Liver (tissue), 9 donors: ENCODE measurements around the gene E2F3. TPM values are rescaled to one million over a fixed set of nuclear protein-coding genes. Genes with fewer than 3 reads are reported as not detected.

Source experiments
- DNase-seq: peaks from one replicate; pipeline ENCODE4 v3.0.0-alpha.2; 2017; ENCODE audit warnings: low spot score
- H3K27ac ChIP-seq, 2 donors: one replicate each; pipeline ENCODE4 v1.7.0; 2013; ENCODE audit warnings: inconsistent platforms in 2 of 2, low read length in 2 of 2, control low read depth in 1 of 2, low read depth in 1 of 2, mild to moderate bottlenecking in 1 of 2
- H3K27me3 ChIP-seq, 4 donors: one replicate each; pipeline versions ENCODE4 v1.6.1 to v1.7.0; 2013; ENCODE audit warnings: low read length in 3 of 4, inconsistent platforms in 1 of 4, mild to moderate bottlenecking in 1 of 4, moderate library complexity in 1 of 4; ENCODE audit not compliant: control insufficient read depth in 4 of 4, insufficient read depth in 4 of 4
- H3K36me3 ChIP-seq, 4 donors: one replicate each; pipeline versions ENCODE4 v1.6.1 to v1.7.0; 2013; ENCODE audit warnings: low read length in 3 of 4, mild to moderate bottlenecking in 3 of 4, low read depth in 1 of 4, moderate library complexity in 1 of 4; ENCODE audit not compliant: control insufficient read depth in 4 of 4, insufficient read depth in 3 of 4
- H3K4me1 ChIP-seq, 4 donors: one replicate each; pipeline versions ENCODE4 v1.6.1 to v1.7.0; 2013; ENCODE audit warnings: low read length in 3 of 4, mild to moderate bottlenecking in 3 of 4, moderate library complexity in 1 of 4; ENCODE audit not compliant: control insufficient read depth in 4 of 4, insufficient read depth in 4 of 4
- H3K4me3 ChIP-seq, 3 donors: one replicate each; pipeline versions ENCODE4 v1.6.1 to v1.7.0; 2013; ENCODE audit warnings: low read length in 3 of 3, control low read depth in 1 of 3, low read depth in 1 of 3, mild to moderate bottlenecking in 1 of 3
- H3K9ac ChIP-seq, 2 donors: one replicate each; pipeline ENCODE4 v1.7.0; 2013; ENCODE audit warnings: low read length in 2 of 2, mild to moderate bottlenecking in 2 of 2, moderate library complexity in 2 of 2, control low read depth in 1 of 2, low read depth in 1 of 2
- H3K9me3 ChIP-seq, 4 donors: one replicate each; pipeline versions ENCODE4 v1.6.1 to v1.7.0; 2013; ENCODE audit warnings: low read length in 3 of 4; ENCODE audit not compliant: control insufficient read depth in 4 of 4
- EGR1 ChIP-seq, 2 donors: IDR thresholded peaks; 2 replicates each; pipeline ENCODE4 v1.6.1; 2016 to 2018; ENCODE audit warnings: antibody characterized with exemption in 2 of 2, low read depth in 2 of 2
- FOXA1 ChIP-seq: IDR thresholded peaks from 2 replicates; pipeline ENCODE4 v1.6.1; 2016; ENCODE audit warnings: antibody characterized with exemption
- FOXA2 ChIP-seq: IDR thresholded peaks from 2 replicates; pipeline ENCODE4 v1.6.1; 2016; ENCODE audit warnings: antibody characterized with exemption
- GABPA ChIP-seq, 2 donors: IDR thresholded peaks in 1 of 2; conservative IDR thresholded peaks in 1 of 2; 2 replicates each; pipeline ENCODE4 v1.6.1; 2016; ENCODE audit warnings: antibody characterized with exemption in 2 of 2, mild to moderate bottlenecking in 1 of 2, moderate library complexity in 1 of 2
- HNF4A ChIP-seq, 2 donors: conservative IDR thresholded peaks; 2 replicates each; pipeline ENCODE4 v1.6.1; 2016; ENCODE audit warnings: antibody characterized with exemption in 2 of 2, mild to moderate bottlenecking in 2 of 2
- HNF4G ChIP-seq: IDR thresholded peaks from 2 replicates; pipeline ENCODE4 v1.6.1; 2016; ENCODE audit warnings: antibody characterized with exemption
- JUND ChIP-seq, 2 donors: IDR thresholded peaks; 2 replicates each; pipeline ENCODE4 v1.6.1; 2016; ENCODE audit warnings: antibody characterized with exemption in 2 of 2
- NR2F2 ChIP-seq: IDR thresholded peaks from 2 replicates; pipeline ENCODE4 v1.6.1; 2016; ENCODE audit warnings: antibody characterized with exemption
- RAD21 ChIP-seq, 2 donors: IDR thresholded peaks; 2 replicates each; pipeline ENCODE4 v1.6.1; 2016; ENCODE audit warnings: antibody characterized with exemption in 2 of 2, mild to moderate bottlenecking in 2 of 2
- RXRA ChIP-seq, 2 donors: IDR thresholded peaks; 2 replicates each; pipeline ENCODE4 v1.6.1; 2017 to 2018; ENCODE audit warnings: antibody characterized with exemption in 2 of 2, mild to moderate bottlenecking in 1 of 2
- SP1 ChIP-seq: IDR thresholded peaks from 2 replicates; pipeline ENCODE4 v1.6.1; 2018; ENCODE audit warnings: antibody characterized with exemption, mild to moderate bottlenecking
- TAF1 ChIP-seq: conservative IDR thresholded peaks from 2 replicates; pipeline ENCODE4 v1.6.1; 2016; ENCODE audit warnings: antibody characterized with exemption, mild to moderate bottlenecking
- YY1 ChIP-seq: IDR thresholded peaks from 2 replicates; pipeline ENCODE4 v1.6.1; 2016; ENCODE audit warnings: antibody characterized with exemption, mild to moderate bottlenecking
- WGBS: extraction: QIAGEN DNeasy Blood & Tissue Kit; methylation state at CpG from one replicate; pipeline ENCODE4 v1.1.7; 2013; 5-methylcytosine and 5-hydroxymethylcytosine counted together
- polyA plus RNA-seq, 2 donors: library from polyadenylated mRNA; stranded (reverse) in 1 of 2; unstranded in 1 of 2; fragments of 200-250 nt in 1 of 2; fragments of >200 nt in 1 of 2; fragmentation: Nextera tagmentation in 1 of 2; extraction: Ambion mirVana in 1 of 2; gene quantifications; one replicate each; pipeline versions ENCODE4 v1.2.1 to v1.2.3, GENCODE V29; 2013 to 2015
- total RNA-seq, 2 donors: library from RNA; depleted of rRNA; stranded (reverse); fragments of >200 nt; gene quantifications; one replicate each; pipeline ENCODE4 v1.2.3, GENCODE V29; 2014
- TF ChIP-seq, protein P1 (sequence below): IDR thresholded peaks from 2 replicates; pipeline ENCODE4 v1.6.1; 2016; ENCODE audit warnings: antibody characterized with exemption
- TF ChIP-seq, protein P2 (sequence below): IDR thresholded peaks from 2 replicates; pipeline ENCODE4 v1.6.1; 2016; ENCODE audit warnings: antibody characterized with exemption, mild to moderate bottlenecking
- TF ChIP-seq, protein P3 (sequence below): fragments of 150-350 bp; IDR thresholded peaks from 2 replicates; pipeline ENCODE4 v1.5.1; 2017; ENCODE audit warnings: improper control_type of control experiment, low read depth, low read length; ENCODE audit not compliant: missing input control
- TF ChIP-seq, protein P4 (sequence below): IDR thresholded peaks from 2 replicates; pipeline ENCODE4 v1.6.1; 2016; ENCODE audit warnings: antibody characterized with exemption
- TF ChIP-seq, protein P5 (sequence below): IDR thresholded peaks from 2 replicates; pipeline ENCODE4 v1.6.1; 2016; ENCODE audit warnings: antibody characterized with exemption
- donor health status: healthy.
- donor health status: healthy.
- donor health status: healthy.
- donor health status: healthy.
- donor health status: healthy.

E2F3 gene
- total and polyA plus RNA-seq, 4 donors: 1.4 to 5.0 (median 1.9) TPM

DNA sequence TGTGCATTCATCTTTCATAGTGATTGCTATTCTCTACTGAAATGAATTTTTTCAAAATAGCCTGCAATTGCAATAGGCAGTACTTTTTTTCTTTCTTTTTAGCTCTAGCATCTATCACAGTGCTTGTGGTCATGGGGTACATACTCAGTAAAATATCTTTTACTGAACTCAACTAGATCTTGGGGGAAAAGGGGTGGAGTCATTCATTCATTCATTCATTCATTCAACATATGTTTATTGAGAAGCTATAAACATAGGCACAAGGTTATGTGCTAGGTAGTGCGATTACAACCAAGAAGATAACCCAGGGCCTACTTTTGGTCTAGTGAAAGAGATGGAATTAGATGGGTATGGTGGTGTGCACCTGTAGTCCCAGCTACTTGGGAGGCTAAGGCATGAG lies 131.2 kb downstream of the E2F3 start:
- TF ChIP-seq YY1 (no peak), RXRA (IDR thresholded peaks at IDR 0.05) (no peak), SP1 (no peak), FOXA2 (no peak), HNF4A (conservative IDR thresholded peaks at IDR 0.05) (no peak), NR2F2 (no peak), RAD21 (IDR thresholded peaks at IDR 0.05) (no peak), EGR1 (IDR thresholded peaks at IDR 0.05; ENCODE audit: low read depth in 2 of 2) (no peak), HNF4G (no peak), GABPA (IDR thresholded peaks at IDR 0.05 in 1 of 2, conservative IDR thresholded peaks at IDR 0.05 in 1 of 2) (no peak), JUND (IDR thresholded peaks at IDR 0.05) (no peak), TAF1 (no peak), FOXA1 (no peak)
- TF ChIP-seq, protein P1, sequence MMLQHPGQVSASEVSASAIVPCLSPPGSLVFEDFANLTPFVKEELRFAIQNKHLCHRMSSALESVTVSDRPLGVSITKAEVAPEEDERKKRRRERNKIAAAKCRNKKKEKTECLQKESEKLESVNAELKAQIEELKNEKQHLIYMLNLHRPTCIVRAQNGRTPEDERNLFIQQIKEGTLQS: no peak
- TF ChIP-seq, protein P2, sequence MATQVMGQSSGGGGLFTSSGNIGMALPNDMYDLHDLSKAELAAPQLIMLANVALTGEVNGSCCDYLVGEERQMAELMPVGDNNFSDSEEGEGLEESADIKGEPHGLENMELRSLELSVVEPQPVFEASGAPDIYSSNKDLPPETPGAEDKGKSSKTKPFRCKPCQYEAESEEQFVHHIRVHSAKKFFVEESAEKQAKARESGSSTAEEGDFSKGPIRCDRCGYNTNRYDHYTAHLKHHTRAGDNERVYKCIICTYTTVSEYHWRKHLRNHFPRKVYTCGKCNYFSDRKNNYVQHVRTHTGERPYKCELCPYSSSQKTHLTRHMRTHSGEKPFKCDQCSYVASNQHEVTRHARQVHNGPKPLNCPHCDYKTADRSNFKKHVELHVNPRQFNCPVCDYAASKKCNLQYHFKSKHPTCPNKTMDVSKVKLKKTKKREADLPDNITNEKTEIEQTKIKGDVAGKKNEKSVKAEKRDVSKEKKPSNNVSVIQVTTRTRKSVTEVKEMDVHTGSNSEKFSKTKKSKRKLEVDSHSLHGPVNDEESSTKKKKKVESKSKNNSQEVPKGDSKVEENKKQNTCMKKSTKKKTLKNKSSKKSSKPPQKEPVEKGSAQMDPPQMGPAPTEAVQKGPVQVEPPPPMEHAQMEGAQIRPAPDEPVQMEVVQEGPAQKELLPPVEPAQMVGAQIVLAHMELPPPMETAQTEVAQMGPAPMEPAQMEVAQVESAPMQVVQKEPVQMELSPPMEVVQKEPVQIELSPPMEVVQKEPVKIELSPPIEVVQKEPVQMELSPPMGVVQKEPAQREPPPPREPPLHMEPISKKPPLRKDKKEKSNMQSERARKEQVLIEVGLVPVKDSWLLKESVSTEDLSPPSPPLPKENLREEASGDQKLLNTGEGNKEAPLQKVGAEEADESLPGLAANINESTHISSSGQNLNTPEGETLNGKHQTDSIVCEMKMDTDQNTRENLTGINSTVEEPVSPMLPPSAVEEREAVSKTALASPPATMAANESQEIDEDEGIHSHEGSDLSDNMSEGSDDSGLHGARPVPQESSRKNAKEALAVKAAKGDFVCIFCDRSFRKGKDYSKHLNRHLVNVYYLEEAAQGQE: no peak
- TF ChIP-seq, protein P3, sequence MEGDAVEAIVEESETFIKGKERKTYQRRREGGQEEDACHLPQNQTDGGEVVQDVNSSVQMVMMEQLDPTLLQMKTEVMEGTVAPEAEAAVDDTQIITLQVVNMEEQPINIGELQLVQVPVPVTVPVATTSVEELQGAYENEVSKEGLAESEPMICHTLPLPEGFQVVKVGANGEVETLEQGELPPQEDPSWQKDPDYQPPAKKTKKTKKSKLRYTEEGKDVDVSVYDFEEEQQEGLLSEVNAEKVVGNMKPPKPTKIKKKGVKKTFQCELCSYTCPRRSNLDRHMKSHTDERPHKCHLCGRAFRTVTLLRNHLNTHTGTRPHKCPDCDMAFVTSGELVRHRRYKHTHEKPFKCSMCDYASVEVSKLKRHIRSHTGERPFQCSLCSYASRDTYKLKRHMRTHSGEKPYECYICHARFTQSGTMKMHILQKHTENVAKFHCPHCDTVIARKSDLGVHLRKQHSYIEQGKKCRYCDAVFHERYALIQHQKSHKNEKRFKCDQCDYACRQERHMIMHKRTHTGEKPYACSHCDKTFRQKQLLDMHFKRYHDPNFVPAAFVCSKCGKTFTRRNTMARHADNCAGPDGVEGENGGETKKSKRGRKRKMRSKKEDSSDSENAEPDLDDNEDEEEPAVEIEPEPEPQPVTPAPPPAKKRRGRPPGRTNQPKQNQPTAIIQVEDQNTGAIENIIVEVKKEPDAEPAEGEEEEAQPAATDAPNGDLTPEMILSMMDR: no peak
- TF ChIP-seq, protein P4, sequence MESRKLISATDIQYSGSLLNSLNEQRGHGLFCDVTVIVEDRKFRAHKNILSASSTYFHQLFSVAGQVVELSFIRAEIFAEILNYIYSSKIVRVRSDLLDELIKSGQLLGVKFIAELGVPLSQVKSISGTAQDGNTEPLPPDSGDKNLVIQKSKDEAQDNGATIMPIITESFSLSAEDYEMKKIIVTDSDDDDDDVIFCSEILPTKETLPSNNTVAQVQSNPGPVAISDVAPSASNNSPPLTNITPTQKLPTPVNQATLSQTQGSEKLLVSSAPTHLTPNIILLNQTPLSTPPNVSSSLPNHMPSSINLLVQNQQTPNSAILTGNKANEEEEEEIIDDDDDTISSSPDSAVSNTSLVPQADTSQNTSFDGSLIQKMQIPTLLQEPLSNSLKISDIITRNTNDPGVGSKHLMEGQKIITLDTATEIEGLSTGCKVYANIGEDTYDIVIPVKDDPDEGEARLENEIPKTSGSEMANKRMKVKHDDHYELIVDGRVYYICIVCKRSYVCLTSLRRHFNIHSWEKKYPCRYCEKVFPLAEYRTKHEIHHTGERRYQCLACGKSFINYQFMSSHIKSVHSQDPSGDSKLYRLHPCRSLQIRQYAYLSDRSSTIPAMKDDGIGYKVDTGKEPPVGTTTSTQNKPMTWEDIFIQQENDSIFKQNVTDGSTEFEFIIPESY: no peak
- TF ChIP-seq, protein P5, sequence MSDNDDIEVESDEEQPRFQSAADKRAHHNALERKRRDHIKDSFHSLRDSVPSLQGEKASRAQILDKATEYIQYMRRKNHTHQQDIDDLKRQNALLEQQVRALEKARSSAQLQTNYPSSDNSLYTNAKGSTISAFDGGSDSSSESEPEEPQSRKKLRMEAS: no peak
- WGBS: 98% methylated on average over 1 of the region's 1 CpG
- Histone ChIP-seq H3K27me3 (no peaks in the 10 kb centered on the region), H3K36me3 (no peaks in the 10 kb centered on the region), H3K4me3 (no peak overlapping the region), H3K27ac (no peak overlapping the region), H3K9me3 (no peaks in the 10 kb centered on the region), H3K4me1 (peaks cover 7 to 18% (median 13%) of the 10 kb centered on the region in 4 donors), H3K9ac (no peak overlapping the region)
- DNase-seq: no peak
